Measurements from ENCODE around the gene SEPTIN8.

GRCh38 chr5:132761321-132762240, 15.5 kb downstream of the SEPTIN8 start:
- no peak for TF ChIP-seq CTCF (IDR thresholded peaks at IDR 0.05)
- no peak for TF ChIP-seq ZFX (IDR thresholded peaks at IDR 0.05; ENCODE audit: borderline replicate concordance)

All from 22Rv1 (cell line).